ENCODE measurements around the gene PPP1R1B.

Gene PPP1R1B

DNA sequence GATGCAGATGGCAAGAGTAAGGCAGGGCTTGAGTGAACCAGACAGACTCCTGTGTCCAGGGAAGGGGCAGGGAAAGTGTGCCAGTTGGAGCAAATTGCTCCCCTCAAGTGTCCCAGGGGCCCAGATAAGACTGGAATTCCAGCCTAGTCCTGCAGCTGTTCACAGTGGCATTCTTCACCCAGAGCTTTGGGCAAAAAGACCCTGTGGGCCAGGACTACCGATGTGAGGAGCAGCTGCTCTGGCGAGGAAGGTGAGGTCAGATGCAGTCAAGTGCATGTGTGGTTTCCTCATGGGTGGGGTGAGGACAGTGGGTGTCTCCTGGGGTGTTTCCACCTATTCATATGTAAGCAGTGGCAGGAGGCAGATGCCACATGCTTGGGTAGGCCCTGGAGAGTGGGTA is 33.4 kb upstream of the PPP1R1B start:
- no peaks in the 10 kb centered on the region for H3K4me1 ChIP-seq (ENCODE audit: low read length)
- H3K79me2 ChIP-seq (ENCODE audit: low read length) = no peaks in the 10 kb centered on the region
- no peak overlapping the region for H3K4me3 ChIP-seq (ENCODE audit: low read length)
- no peaks in the 10 kb centered on the region for H4K20me1 ChIP-seq (ENCODE audit: insufficient read depth, low read length)
- no peak for DNase-seq
- no peak overlapping the region for H3K9ac ChIP-seq (ENCODE audit: low read length)
- no peak overlapping the region for H3K27ac ChIP-seq (ENCODE audit: low read length)
- no peak overlapping the region for H3K4me2 ChIP-seq (ENCODE audit: low read depth, low read length)
- no peak for TF ChIP-seq CTCF (IDR thresholded peaks at IDR 0.05; ENCODE audit: low read length)
- TF ChIP-seq EZH2 (optimal IDR thresholded peaks at IDR 0.05; ENCODE audit: low read depth, low read length) = no peak
- TF ChIP-seq EZH2phosphoT487 (IDR thresholded peaks at IDR 0.05; ENCODE audit: low read length) = no peak
- H3F3A ChIP-seq (ENCODE audit: insufficient read depth, low read length) = no peaks in the 10 kb centered on the region
- H3K27me3 ChIP-seq (replicated peaks; ENCODE audit: insufficient read depth, low read length) = peaks cover 37% of the 10 kb centered on the region
- no peaks in the 10 kb centered on the region for H3K9me3 ChIP-seq (replicated peaks; ENCODE audit: insufficient read depth, low read length)
- H3K9me2 ChIP-seq (replicated peaks; ENCODE audit: insufficient read depth, low read length) = no peaks in the 10 kb centered on the region
- no peaks in the 10 kb centered on the region for H3K36me3 ChIP-seq (replicated peaks; ENCODE audit: insufficient read depth, low read length)
- no peak overlapping the region for H2AFZ ChIP-seq (ENCODE audit: low read length)

- H3K9me2 ChIP-seq (replicated peaks; ENCODE audit: insufficient read depth, low read length) = no peaks in the 10 kb centered on the region
- H3K4me3 ChIP-seq (ENCODE audit: low read length) = no peak overlapping the region
- H3K79me2 ChIP-seq (ENCODE audit: low read length) = no peaks in the 10 kb centered on the region
- H3K9me3 ChIP-seq (replicated peaks; ENCODE audit: insufficient read depth, low read length) = no peaks in the 10 kb centered on the region
- H3K27ac ChIP-seq (ENCODE audit: low read length) = no peak overlapping the region
- H3F3A ChIP-seq (ENCODE audit: insufficient read depth, low read length) = no peaks in the 10 kb centered on the region
- peaks cover 56% of the 10 kb centered on the region for H3K27me3 ChIP-seq (replicated peaks; ENCODE audit: insufficient read depth, low read length)
- H3K9ac ChIP-seq (ENCODE audit: low read length) = no peak overlapping the region
- H4K20me1 ChIP-seq (ENCODE audit: insufficient read depth, low read length) = no peaks in the 10 kb centered on the region
- H3K4me2 ChIP-seq (ENCODE audit: low read depth, low read length) = no peak overlapping the region
- no peak overlapping the region for H2AFZ ChIP-seq (ENCODE audit: low read length)
- H3K4me1 ChIP-seq (ENCODE audit: low read length) = no peaks in the 10 kb centered on the region
- TF ChIP-seq EZH2phosphoT487 (IDR thresholded peaks at IDR 0.05; ENCODE audit: low read length) (no peak), CTCF (IDR thresholded peaks at IDR 0.05; ENCODE audit: low read length) (no peak), EZH2 (optimal IDR thresholded peaks at IDR 0.05; ENCODE audit: low read depth, low read length) (no peak)
- no peaks in the 10 kb centered on the region for H3K36me3 ChIP-seq (replicated peaks; ENCODE audit: insufficient read depth, low read length)
- no peak for DNase-seq
Measured at GRCh38 chr17:39595294-39595693, 31.5 kb upstream of the PPP1R1B start.

- Histone ChIP-seq H4K20me1 (ENCODE audit: insufficient read depth, low read length) (no peaks in the 10 kb centered on the region), H3K4me2 (ENCODE audit: low read depth, low read length) (no peak overlapping the region), H3K27ac (ENCODE audit: low read length) (no peak overlapping the region), H3K4me1 (ENCODE audit: low read length) (no peaks in the 10 kb centered on the region), H3F3A (ENCODE audit: insufficient read depth, low read length) (no peaks in the 10 kb centered on the region), H3K9me3 (replicated peaks; ENCODE audit: insufficient read depth, low read length) (no peaks in the 10 kb centered on the region), H3K36me3 (replicated peaks; ENCODE audit: insufficient read depth, low read length) (no peaks in the 10 kb centered on the region), H3K9ac (ENCODE audit: low read length) (no peak overlapping the region), H3K4me3 (ENCODE audit: low read length) (no peak overlapping the region), H2AFZ (ENCODE audit: low read length) (no peak overlapping the region), H3K9me2 (replicated peaks; ENCODE audit: insufficient read depth, low read length) (no peaks in the 10 kb centered on the region), H3K79me2 (ENCODE audit: low read length) (no peaks in the 10 kb centered on the region), H3K27me3 (replicated peaks; ENCODE audit: insufficient read depth, low read length) (peaks cover 63% of the 10 kb centered on the region)
- TF ChIP-seq CTCF (IDR thresholded peaks at IDR 0.05; ENCODE audit: low read length) (no peak), EZH2phosphoT487 (IDR thresholded peaks at IDR 0.05; ENCODE audit: low read length) (no peak), EZH2 (optimal IDR thresholded peaks at IDR 0.05; ENCODE audit: low read depth, low read length) (no peak)
- no peak for DNase-seq
Measured at GRCh38 chr17:39595928-39596510, 30.7 kb upstream of the PPP1R1B start.

Measured in MM.1S (cell line).